Gastroesophageal sphincter (tissue), 4 donors: ENCODE results near the gene RPS4Y2. TPM values are rescaled to one million over a fixed set of nuclear protein-coding genes. Genes with fewer than 3 reads are reported as not detected.

Experiments used
- ATAC-seq: fragments of 150-250 bp; one replicate; pipeline ENCODE4 v1.9.1; 2016; ENCODE audit warnings: mild to moderate bottlenecking, moderate library complexity
- H3K27ac ChIP-seq, 4 donors: fragments of 200-600 bp; sonication (generic) in 3 of 4; 1 replicate in 3 of 4; 2 replicates in 1 of 4; pipeline ENCODE4 v1.5.1; 2016 to 2019
- H3K27me3 ChIP-seq: fragments of 200-600 bp; sonication (generic); one replicate; pipeline ENCODE4 v1.5.1; 2019
- H3K36me3 ChIP-seq, 2 donors: fragments of 200-600 bp; sonication (generic); one replicate each; pipeline ENCODE4 v1.5.1; 2019; ENCODE audit warnings: control low read depth in 1 of 2
- H3K4me1 ChIP-seq, 3 donors: fragments of 200-600 bp; sonication (generic); 1 replicate in 2 of 3; 2 replicates in 1 of 3; pipeline ENCODE4 v1.5.1; 2016 to 2019; ENCODE audit warnings: control low read depth in 2 of 3
- H3K4me3 ChIP-seq, 2 donors: fragments of 200-600 bp; sonication (generic); one replicate each; pipeline ENCODE4 v1.5.1; 2019; ENCODE audit warnings: mild to moderate bottlenecking in 1 of 2, moderate library complexity in 1 of 2
- H3K9me3 ChIP-seq, 3 donors: fragments of 200-600 bp; sonication (generic); one replicate each; pipeline ENCODE4 v1.5.1; 2017 to 2019; ENCODE audit warnings: control low read depth in 2 of 3
- CTCF ChIP-seq, 4 experiments: fragments of 200-600 bp in 2 of 4; fragments of 450-650 bp in 2 of 4; sonication (generic) in 1 of 4; IDR thresholded peaks; one replicate each; pipeline ENCODE4 v1.5.1; 2017 to 2019; ENCODE audit warnings: antibody characterized with exemption in 4 of 4, mild to moderate bottlenecking in 2 of 4, moderate library complexity in 2 of 4
- EP300 ChIP-seq: sonication (generic); formaldehyde crosslinking; IDR thresholded peaks from one replicate; pipeline ENCODE4 v1.6.1; 2017; ENCODE audit warnings: antibody characterized with exemption, mild to moderate bottlenecking
- POLR2A ChIP-seq, 2 donors: fragments of 450-650 bp; IDR thresholded peaks; one replicate each; pipeline ENCODE4 v1.6.1; 2017; ENCODE audit warnings: antibody characterized with exemption in 2 of 2, mild to moderate bottlenecking in 2 of 2, moderate library complexity in 1 of 2
- POLR2AphosphoS5 ChIP-seq: sonication (generic); formaldehyde crosslinking; IDR thresholded peaks from one replicate; pipeline ENCODE4 v1.6.1; 2017; ENCODE audit warnings: antibody characterized with exemption
- WGBS, 2 donors: methylation state at CpG; one replicate each; pipeline ENCODE4 v1.1.5; 2018; ENCODE audit warnings: low coverage in 1 of 2; 5-methylcytosine and 5-hydroxymethylcytosine counted together
- total RNA-seq, 4 donors: library from RNA; depleted of rRNA; stranded (reverse); fragments of >200 nt; gene quantifications; one replicate each; pipeline ENCODE4 v1.1.0, GENCODE V29; 2016

RPS4Y2 gene
- not detected for total RNA-seq

GRCh38 chrY:20755808-20756207 is at the start of gene RPS4Y2:
Gene RPS4Y2, plus strand, starts transcription at chrY:20756108. Its CDS starts 56 bp downstream, at chrY:20756164.
- Histone ChIP-seq H3K36me3 (no peaks in the 10 kb centered on the region), H3K27me3 (no peaks in the 10 kb centered on the region), H3K9me3 (no peaks in the 10 kb centered on the region), H3K4me3 (no peak within 1 kb of the TSS), H3K27ac (no peak within 1 kb of the TSS), H3K4me1 (no peaks in the 10 kb centered on the region)
- TF ChIP-seq POLR2A (IDR thresholded peaks at IDR 0.05) (no peak), POLR2AphosphoS5 (no peak), CTCF (IDR thresholded peaks at IDR 0.05) (no peak), EP300 (no peak)
- no peak for ATAC-seq
- 83% methylated on average over 19 of the region's 20 CpGs; no CpG with 5 or more reads in 1 of the 2 donors for WGBS, 2 donors

GRCh38 chrY:20714391-20714790 is 41.5 kb upstream of the RPS4Y2 start:
- no peaks in the 10 kb centered on the region for H3K4me1 ChIP-seq
- TF ChIP-seq EP300 (no peak), POLR2A (IDR thresholded peaks at IDR 0.05) (no peak), POLR2AphosphoS5 (no peak), CTCF (IDR thresholded peaks at IDR 0.05) (no peak)
- no peak overlapping the region for H3K27ac ChIP-seq
- no peaks in the 10 kb centered on the region for H3K36me3 ChIP-seq
- H3K4me3 ChIP-seq = no peak overlapping the region
- H3K9me3 ChIP-seq = no peaks in the 10 kb centered on the region
- no peak for ATAC-seq
- 83% methylated on average over 1 of the region's 4 CpGs; no CpG with 5 or more reads in 1 of the 2 donors for WGBS, 2 donors
- no peaks in the 10 kb centered on the region for H3K27me3 ChIP-seq

- ATAC-seq = no peak
- Histone ChIP-seq H3K4me1 (no peaks in the 10 kb centered on the region), H3K27me3 (no peaks in the 10 kb centered on the region), H3K9me3 (no peaks in the 10 kb centered on the region), H3K4me3 (no peak overlapping the region), H3K36me3 (no peaks in the 10 kb centered on the region), H3K27ac (no peak overlapping the region)
- 66% methylated on average over 11 of the region's 11 CpGs; no CpG with 5 or more reads in 1 of the 2 donors for WGBS, 2 donors
- no peak for TF ChIP-seq POLR2A (IDR thresholded peaks at IDR 0.05)
- TF ChIP-seq EP300 = no peak
- TF ChIP-seq CTCF (IDR thresholded peaks at IDR 0.05) = no peak
- TF ChIP-seq POLR2AphosphoS5 = no peak
Measured at GRCh38 chrY:20726184-20726907, 29.6 kb upstream of the RPS4Y2 start.

GRCh38 chrY:20735200-20735599 is 20.7 kb upstream of the RPS4Y2 start:
- Histone ChIP-seq H3K27me3 (no peaks in the 10 kb centered on the region), H3K4me1 (no peaks in the 10 kb centered on the region), H3K36me3 (no peaks in the 10 kb centered on the region), H3K4me3 (no peak overlapping the region), H3K27ac (no peak overlapping the region), H3K9me3 (no peaks in the 10 kb centered on the region)
- no peak for ATAC-seq
- 17% methylated on average over 1 of the region's 1 CpG; no CpG with 5 or more reads in 1 of the 2 donors for WGBS, 2 donors
- TF ChIP-seq EP300 (no peak), CTCF (IDR thresholded peaks at IDR 0.05) (no peak), POLR2AphosphoS5 (no peak), POLR2A (IDR thresholded peaks at IDR 0.05) (no peak)

- H3K9me3 ChIP-seq = no peaks in the 10 kb centered on the region
- H3K36me3 ChIP-seq = no peaks in the 10 kb centered on the region
- no CpG with 5 or more reads among the region's 3 CpGs for WGBS, 2 donors
- no peak overlapping the region for H3K27ac ChIP-seq
- no peaks in the 10 kb centered on the region for H3K4me1 ChIP-seq
- ATAC-seq = no peak
- no peaks in the 10 kb centered on the region for H3K27me3 ChIP-seq
- H3K4me3 ChIP-seq = no peak overlapping the region
- no peak for TF ChIP-seq EP300
Measured at GRCh38 chrY:20739806-20740205, 16.1 kb upstream of the RPS4Y2 start.
